H9 (cell line): ENCODE results near the gene ARHGEF33. TPM values are rescaled to one million over a fixed set of nuclear protein-coding genes. Genes with fewer than 3 reads are reported as not detected.

Source experiments
- DNase-seq: peaks from one replicate; pipeline ENCODE4 v3.0.0-alpha.2; 2017
- H2AFZ ChIP-seq: one replicate; pipeline ENCODE4 v1.6.1; 2013; ENCODE audit warnings: mild to moderate bottlenecking, low read length, control low read depth, moderate library complexity
- H2AK5ac ChIP-seq: 2 replicates; pipeline ENCODE4 v1.6.1; 2013; ENCODE audit warnings: low read length, control low read depth, mixed read lengths; ENCODE audit not compliant: insufficient read length
- H2BK120ac ChIP-seq: one replicate; pipeline ENCODE4 v1.6.1; 2013; ENCODE audit warnings: low read depth, mild to moderate bottlenecking, low read length, control low read depth, inconsistent platforms; ENCODE audit not compliant: poor library complexity, severe bottlenecking
- H2BK12ac ChIP-seq: 2 replicates; pipeline ENCODE4 v1.6.1; 2013; ENCODE audit warnings: low read length, control low read depth, mixed read lengths, low read depth; ENCODE audit not compliant: insufficient read length
- H2BK15ac ChIP-seq: 2 replicates; pipeline ENCODE4 v1.6.1; 2013; ENCODE audit warnings: low read depth, low read length, control low read depth
- H2BK20ac ChIP-seq: one replicate; pipeline ENCODE4 v1.6.1; 2013; ENCODE audit warnings: low read depth, mild to moderate bottlenecking, low read length, control low read depth, inconsistent platforms; ENCODE audit not compliant: poor library complexity, severe bottlenecking
- H2BK5ac ChIP-seq: 2 replicates; pipeline ENCODE4 v1.6.1; 2013; ENCODE audit warnings: low read length, control low read depth, mixed read lengths; ENCODE audit not compliant: insufficient read length
- H3K14ac ChIP-seq: 2 replicates; pipeline ENCODE4 v1.6.1; 2013; ENCODE audit warnings: low read length, control low read depth; ENCODE audit not compliant: insufficient read depth
- H3K18ac ChIP-seq: 2 replicates; pipeline ENCODE4 v1.6.1; 2013; ENCODE audit warnings: low read depth, mild to moderate bottlenecking, mixed read lengths, low read length, control low read depth; ENCODE audit not compliant: insufficient read length
- H3K23ac ChIP-seq: 2 replicates; pipeline ENCODE4 v1.6.1; 2013; ENCODE audit warnings: low read length, control low read depth, mixed read lengths, low read depth; ENCODE audit not compliant: insufficient read length
- H3K23me2 ChIP-seq: 2 replicates; pipeline ENCODE4 v1.6.1; 2013; ENCODE audit warnings: low read depth, mild to moderate bottlenecking, mixed read lengths, low read length, control low read depth; ENCODE audit not compliant: insufficient read length, poor library complexity, severe bottlenecking
- H3K27ac ChIP-seq: 2 replicates; pipeline ENCODE4 v1.5.1; 2013; ENCODE audit warnings: low read length, control low read depth, mixed read lengths, low read depth; ENCODE audit not compliant: insufficient read length
- H3K27me3 ChIP-seq: 2 replicates; pipeline ENCODE4 v1.6.1; 2013; ENCODE audit warnings: low read length, control low read depth, inconsistent platforms; ENCODE audit not compliant: insufficient read depth
- H3K4ac ChIP-seq: 2 replicates; pipeline ENCODE4 v1.6.1; 2013; ENCODE audit warnings: low read depth, mild to moderate bottlenecking, control low read depth, inconsistent platforms, low read length, moderate library complexity
- H3K4me1 ChIP-seq: 2 replicates; pipeline ENCODE4 v1.6.1; 2013; ENCODE audit warnings: low read length, control low read depth, inconsistent platforms; ENCODE audit not compliant: insufficient read depth
- H3K4me2 ChIP-seq: 2 replicates; pipeline ENCODE4 v1.6.1; 2013; ENCODE audit warnings: low read length, control low read depth, mixed read lengths; ENCODE audit not compliant: insufficient read length, insufficient read depth
- H3K56ac ChIP-seq: 2 replicates; pipeline ENCODE4 v1.6.1; 2013; ENCODE audit warnings: low read depth, mild to moderate bottlenecking, mixed read lengths, low read length, control low read depth; ENCODE audit not compliant: insufficient read length
- H3K79me1 ChIP-seq: 2 replicates; pipeline ENCODE4 v1.6.1; 2013; ENCODE audit warnings: low read depth, mild to moderate bottlenecking, moderate library complexity, low read length, control low read depth, inconsistent platforms; ENCODE audit not compliant: insufficient read depth, poor library complexity, severe bottlenecking
- H3K79me2 ChIP-seq: 2 replicates; pipeline ENCODE4 v1.6.1; 2013; ENCODE audit warnings: low read length, control low read depth, inconsistent platforms; ENCODE audit not compliant: insufficient read depth
- H3K9ac ChIP-seq: 2 replicates; pipeline ENCODE4 v1.6.1; 2013; ENCODE audit warnings: low read length, control low read depth, mixed read lengths; ENCODE audit not compliant: insufficient read length; ENCODE audit errors: extremely low read depth
- H3K9me3 ChIP-seq: one replicate; pipeline ENCODE4 v1.6.1; 2013; ENCODE audit warnings: low read depth, low read length, inconsistent platforms; ENCODE audit not compliant: control insufficient read depth
- H3T11ph ChIP-seq: one replicate; pipeline ENCODE4 v1.6.1; 2013; ENCODE audit warnings: mild to moderate bottlenecking, low read length, control low read depth, inconsistent platforms
- H4K20me1 ChIP-seq: one replicate; pipeline ENCODE4 v1.6.1; 2013; ENCODE audit not compliant: control insufficient read depth, insufficient read length, insufficient read depth
- H4K5ac ChIP-seq: 2 replicates; pipeline ENCODE4 v1.6.1; 2013; ENCODE audit warnings: low read depth, mild to moderate bottlenecking, mixed read lengths, low read length, control low read depth; ENCODE audit not compliant: insufficient read length
- H4K8ac ChIP-seq: replicated peaks from 2 replicates; pipeline ENCODE4 v1.6.1; 2013; ENCODE audit warnings: low read length, control low read depth, mixed read lengths, low read depth; ENCODE audit not compliant: insufficient read length
- H4K91ac ChIP-seq: 2 replicates; pipeline ENCODE4 v1.6.1; 2013; ENCODE audit warnings: low read depth, mild to moderate bottlenecking, moderate library complexity, mixed read lengths, low read length, control low read depth; ENCODE audit not compliant: insufficient read length
- H3K27ac Mint-ChIP-seq, 3 experiments: 2 replicates in 2 of 3; 3 replicates in 1 of 3; pipeline ENCODE4 v1.8.0; 2020 to 2021; ENCODE audit warnings: mixed read lengths in 3 of 3, mild to moderate bottlenecking in 1 of 3, moderate library complexity in 1 of 3
- H3K27me3 Mint-ChIP-seq: 2 replicates; pipeline ENCODE4 v1.8.0; 2021; ENCODE audit warnings: low read depth, mild to moderate bottlenecking, moderate library complexity, mixed read lengths
- H3K36me3 Mint-ChIP-seq, 3 experiments: 2 replicates in 2 of 3; 3 replicates in 1 of 3; pipeline ENCODE4 v1.8.0; 2020 to 2021; ENCODE audit warnings: low read depth in 3 of 3, mixed read lengths in 3 of 3; ENCODE audit not compliant: insufficient read depth in 1 of 3
- H3K4me1 Mint-ChIP-seq, 2 experiments: 2 replicates each; pipeline ENCODE4 v1.8.0; 2020; ENCODE audit warnings: mixed read lengths in 2 of 2
- H3K4me3 Mint-ChIP-seq, 2 experiments: 2 replicates in 1 of 2; 3 replicates in 1 of 2; pipeline ENCODE4 v1.8.0; 2020 to 2021; ENCODE audit warnings: mild to moderate bottlenecking in 2 of 2, mixed read lengths in 2 of 2, moderate library complexity in 1 of 2
- H3K9me3 Mint-ChIP-seq, 2 experiments: 2 replicates in 1 of 2; 3 replicates in 1 of 2; pipeline ENCODE4 v1.8.0; 2020; ENCODE audit warnings: mild to moderate bottlenecking in 2 of 2, mixed read lengths in 2 of 2, moderate library complexity in 1 of 2
- WGBS: extraction: QIAGEN DNeasy Blood & Tissue Kit; methylation state at CpG from one replicate; pipeline ENCODE4 v1.1.7; 2013; ENCODE audit warnings: missing lambda C conversion rate, low lambda C conversion rate, mixed read lengths; ENCODE audit not compliant: insufficient read length; ENCODE audit errors: extremely low coverage; 5-methylcytosine and 5-hydroxymethylcytosine counted together
- total RNA-seq: library from RNA; stranded (reverse); gene quantifications from 2 replicates; pipeline ENCODE4 v1.2.1, GENCODE V29; 2021
- TF ChIP-seq, protein P1 (sequence below): fragments of 200-600 bp; sonication (generic); conservative IDR thresholded peaks from 3 replicates; pipeline ENCODE4 v1.8.0; 2021; ENCODE audit warnings: antibody characterized with exemption, mild to moderate bottlenecking

ARHGEF33 gene
- total RNA-seq, 1 experiment from 2014 or later = 0.92 TPM

DNA sequence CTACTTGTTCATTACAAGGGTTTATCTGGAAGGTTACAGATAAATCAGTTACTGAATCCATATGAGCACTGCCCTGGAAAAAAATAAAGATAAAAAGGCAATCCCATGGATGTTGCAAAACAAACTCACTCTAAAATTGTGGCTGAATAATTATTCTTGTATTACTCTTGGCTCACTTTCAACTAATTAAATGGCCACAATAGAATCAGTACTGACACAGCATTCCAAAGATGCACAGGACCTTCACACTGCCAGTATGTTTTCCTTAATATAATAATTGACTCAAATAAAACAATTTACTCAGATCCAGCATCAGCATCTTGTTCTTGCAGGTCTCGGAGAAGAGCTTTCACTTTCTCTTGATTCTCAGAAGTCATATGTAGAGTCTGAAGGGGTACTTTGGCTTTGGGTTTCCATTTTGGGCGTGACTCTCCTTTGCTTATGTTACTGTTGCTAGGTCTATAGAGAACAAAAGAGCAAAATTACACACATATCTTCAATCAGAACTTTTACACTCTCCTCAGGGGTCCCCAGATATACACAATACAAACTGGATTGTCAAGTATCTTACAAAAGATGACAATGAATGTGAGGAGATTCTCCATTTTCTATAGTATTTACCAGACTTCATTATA lies 26.5 kb upstream of the ARHGEF33 start:
- Histone ChIP-seq H3K56ac (no peak overlapping the region), H2BK20ac (no peak overlapping the region), H3K79me1 (no peaks in the 10 kb centered on the region), H4K20me1 (no peaks in the 10 kb centered on the region), H3K27ac (no peak overlapping the region), H3T11ph (no peak overlapping the region), H4K91ac (no peak overlapping the region), H3K9ac (no peak overlapping the region), H3K9me3 (no peaks in the 10 kb centered on the region), H2AK5ac (no peak overlapping the region), H2AFZ (no peak overlapping the region), H3K23me2 (no peaks in the 10 kb centered on the region), H2BK12ac (no peak overlapping the region), H3K4ac (no peak overlapping the region), H3K4me1 (no peaks in the 10 kb centered on the region), H2BK120ac (no peak overlapping the region), H3K4me2 (no peak overlapping the region), H2BK15ac (no peak overlapping the region), H3K14ac (no peak overlapping the region), H3K18ac (no peak overlapping the region), H3K23ac (no peak overlapping the region), H3K27me3 (no peaks in the 10 kb centered on the region), H2BK5ac (no peak overlapping the region), H3K79me2 (no peaks in the 10 kb centered on the region), H4K5ac (no peak overlapping the region), H4K8ac (no peak overlapping the region)
- DNase-seq = no peak
- TF ChIP-seq, protein P1, sequence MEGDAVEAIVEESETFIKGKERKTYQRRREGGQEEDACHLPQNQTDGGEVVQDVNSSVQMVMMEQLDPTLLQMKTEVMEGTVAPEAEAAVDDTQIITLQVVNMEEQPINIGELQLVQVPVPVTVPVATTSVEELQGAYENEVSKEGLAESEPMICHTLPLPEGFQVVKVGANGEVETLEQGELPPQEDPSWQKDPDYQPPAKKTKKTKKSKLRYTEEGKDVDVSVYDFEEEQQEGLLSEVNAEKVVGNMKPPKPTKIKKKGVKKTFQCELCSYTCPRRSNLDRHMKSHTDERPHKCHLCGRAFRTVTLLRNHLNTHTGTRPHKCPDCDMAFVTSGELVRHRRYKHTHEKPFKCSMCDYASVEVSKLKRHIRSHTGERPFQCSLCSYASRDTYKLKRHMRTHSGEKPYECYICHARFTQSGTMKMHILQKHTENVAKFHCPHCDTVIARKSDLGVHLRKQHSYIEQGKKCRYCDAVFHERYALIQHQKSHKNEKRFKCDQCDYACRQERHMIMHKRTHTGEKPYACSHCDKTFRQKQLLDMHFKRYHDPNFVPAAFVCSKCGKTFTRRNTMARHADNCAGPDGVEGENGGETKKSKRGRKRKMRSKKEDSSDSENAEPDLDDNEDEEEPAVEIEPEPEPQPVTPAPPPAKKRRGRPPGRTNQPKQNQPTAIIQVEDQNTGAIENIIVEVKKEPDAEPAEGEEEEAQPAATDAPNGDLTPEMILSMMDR = no peak
- WGBS = no CpG with 5 or more reads among the region's 2 CpGs
- no peaks in the 10 kb centered on the region for H3K9me3 Mint-ChIP-seq
- H3K27ac Mint-ChIP-seq = no peak overlapping the region
- peaks cover 19 to 50% (median 50%) of the 10 kb centered on the region in 3 experiments; a peak in 6 of 7 replicates for H3K36me3 Mint-ChIP-seq
- H3K27me3 Mint-ChIP-seq = no peaks in the 10 kb centered on the region
- H3K4me1 Mint-ChIP-seq = no peaks in the 10 kb centered on the region
- no peak overlapping the region for H3K4me3 Mint-ChIP-seq
